Duodenal mucosa (tissue), 2 donors: ENCODE results near the gene ZNF483.

Source experiments
- H3K27ac ChIP-seq: one replicate; pipeline ENCODE4 v1.7.0; 2013; ENCODE audit warnings: low read depth, low read length
- H3K27me3 ChIP-seq, 2 donors: one replicate each; pipeline ENCODE4 v1.7.0; 2013; ENCODE audit warnings: low read length in 2 of 2, control low read depth in 1 of 2; ENCODE audit not compliant: insufficient read depth in 2 of 2, control insufficient read depth in 1 of 2
- H3K36me3 ChIP-seq, 2 donors: one replicate each; pipeline ENCODE4 v1.7.0; 2013; ENCODE audit warnings: low read length in 2 of 2, control low read depth in 1 of 2; ENCODE audit not compliant: insufficient read depth in 2 of 2, control insufficient read depth in 1 of 2
- H3K4me1 ChIP-seq, 2 donors: one replicate each; pipeline ENCODE4 v1.7.0; 2013; ENCODE audit warnings: low read length in 2 of 2, control low read depth in 1 of 2; ENCODE audit not compliant: insufficient read depth in 2 of 2, control insufficient read depth in 1 of 2
- H3K4me3 ChIP-seq, 2 donors: one replicate each; pipeline ENCODE4 v1.7.0; 2013; ENCODE audit warnings: low read length in 2 of 2, low read depth in 1 of 2
- H3K9ac ChIP-seq, 2 donors: one replicate each; pipeline ENCODE4 v1.7.0; 2013; ENCODE audit warnings: low read length in 2 of 2, low read depth in 1 of 2
- H3K9me3 ChIP-seq, 2 donors: one replicate each; pipeline ENCODE4 v1.7.0; 2013; ENCODE audit warnings: low read length in 2 of 2, control low read depth in 1 of 2; ENCODE audit not compliant: control insufficient read depth in 1 of 2

ZNF483 gene

GRCh38 chr9:111582888-111583287, 57.9 kb downstream of the ZNF483 start:
- Histone ChIP-seq H3K36me3 (peaks cover 44 to 79% of the 10 kb centered on the region in 2 donors), H3K4me1 (no peaks in the 10 kb centered on the region), H3K4me3 (no peak overlapping the region), H3K27ac (no peak overlapping the region), H3K9me3 (no peaks in the 10 kb centered on the region), H3K27me3 (no peaks in the 10 kb centered on the region), H3K9ac (no peak overlapping the region)

- Histone ChIP-seq H3K27ac (no peak overlapping the region), H3K9ac (no peak overlapping the region), H3K27me3 (no peaks in the 10 kb centered on the region), H3K4me1 (no peaks in the 10 kb centered on the region), H3K9me3 (no peaks in the 10 kb centered on the region), H3K36me3 (peaks cover 29 to 73% of the 10 kb centered on the region in 2 donors), H3K4me3 (no peak overlapping the region)
Observed at GRCh38 chr9:111586378-111586777, 61.4 kb downstream of the ZNF483 start.

- Histone ChIP-seq H3K36me3 (peaks cover 17 to 63% of the 10 kb centered on the region in 2 donors), H3K27ac (no peak overlapping the region), H3K9ac (no peak overlapping the region), H3K4me1 (no peaks in the 10 kb centered on the region), H3K9me3 (no peaks in the 10 kb centered on the region), H3K4me3 (no peak overlapping the region), H3K27me3 (no peaks in the 10 kb centered on the region)
Observed at GRCh38 chr9:111588846-111589245, 63.9 kb downstream of the ZNF483 start.

- Histone ChIP-seq H3K36me3 (peaks cover 13 to 22% of the 10 kb centered on the region in 2 donors), H3K9me3 (no peaks in the 10 kb centered on the region), H3K4me1 (peaks cover 20 to 32% of the 10 kb centered on the region in 2 donors), H3K27me3 (no peaks in the 10 kb centered on the region), H3K4me3 (peak overlapping the region; percentile 86 to 94), H3K9ac (peak overlapping the region; percentile 78 to 82), H3K27ac (peak overlapping the region; percentile 78)
Observed at GRCh38 chr9:111597852-111598732, 73.1 kb downstream of the ZNF483 start.

- H3K36me3 ChIP-seq, result peaks cover 13 to 18% of the 10 kb centered on the region in 2 donors
- peak overlapping the region; percentile 78 to 82 for H3K9ac ChIP-seq
- peaks cover 23 to 36% of the 10 kb centered on the region in 2 donors for H3K4me1 ChIP-seq
- peak overlapping the region; percentile 86 to 94 for H3K4me3 ChIP-seq
- peak overlapping the region; percentile 90 for H3K27ac ChIP-seq
- no peaks in the 10 kb centered on the region for H3K9me3 ChIP-seq
- H3K27me3 ChIP-seq, result no peaks in the 10 kb centered on the region
Observed at GRCh38 chr9:111598733-111599091, 73.7 kb downstream of the ZNF483 start.

GRCh38 chr9:111599092-111599954, 74.3 kb downstream of the ZNF483 start, which contains the start of gene PTGR1:
Gene PTGR1 (minus strand): TSS chr9:111599647. CDS start chr9:111597422, 2,225 bp downstream.
- H3K9me3 ChIP-seq, result no peaks in the 10 kb centered on the region
- peak within 1 kb of the TSS; percentile 86 to 94 for H3K4me3 ChIP-seq
- no peaks in the 10 kb centered on the region for H3K27me3 ChIP-seq
- peaks cover 26 to 39% of the 10 kb centered on the region in 2 donors for H3K4me1 ChIP-seq
- peaks cover 9 to 13% of the 10 kb centered on the region in 2 donors for H3K36me3 ChIP-seq
- peak within 1 kb of the TSS; percentile 90 for H3K27ac ChIP-seq
- peak within 1 kb of the TSS; percentile 78 to 82 for H3K9ac ChIP-seq

- Histone ChIP-seq H3K27ac (peak overlapping the region; percentile 90), H3K9ac (peak overlapping the region; percentile 78 to 82), H3K27me3 (no peaks in the 10 kb centered on the region), H3K9me3 (no peaks in the 10 kb centered on the region), H3K4me3 (peak overlapping the region; percentile 86 to 94), H3K36me3 (peaks cover 9 to 11% of the 10 kb centered on the region in 2 donors), H3K4me1 (peaks cover 26 to 43% of the 10 kb centered on the region in 2 donors)
Observed at GRCh38 chr9:111599955-111600343, 75.0 kb downstream of the ZNF483 start.

GRCh38 chr9:111601237-111602018, 76.4 kb downstream of the ZNF483 start:
- H3K4me1 ChIP-seq, result peaks cover 28 to 39% of the 10 kb centered on the region in 2 donors
- no peaks in the 10 kb centered on the region for H3K27me3 ChIP-seq
- no peak overlapping the region for H3K4me3 ChIP-seq
- no peak overlapping the region for H3K27ac ChIP-seq
- no peaks in the 10 kb centered on the region for H3K9me3 ChIP-seq
- H3K9ac ChIP-seq, result peak overlapping the region in 1 of 2 donors; percentile 1
- peaks cover 0 to 4% of the 10 kb centered on the region in 2 donors for H3K36me3 ChIP-seq

GRCh38 chr9:111603041-111603440, 78.1 kb downstream of the ZNF483 start:
- no peaks in the 10 kb centered on the region for H3K27me3 ChIP-seq
- H3K9ac ChIP-seq, result no peak overlapping the region
- H3K9me3 ChIP-seq, result no peaks in the 10 kb centered on the region
- peaks cover 28 to 29% of the 10 kb centered on the region in 2 donors for H3K4me1 ChIP-seq
- no peak overlapping the region for H3K27ac ChIP-seq
- H3K4me3 ChIP-seq, result no peak overlapping the region
- H3K36me3 ChIP-seq, result no peaks in the 10 kb centered on the region
